Lower leg skin (tissue), 3 donors: ENCODE results near the gene THEM5.

Experiments
- POLR2A ChIP-seq, 2 donors: fragments of 450-650 bp; IDR thresholded peaks; one replicate each; pipeline ENCODE4 v1.6.1; 2016 to 2017; ENCODE audit warnings: antibody characterized with exemption in 2 of 2, mild to moderate bottlenecking in 1 of 2, moderate library complexity in 1 of 2
- TF ChIP-seq, protein P1 (sequence below), 3 donors: fragments of 450-650 bp; IDR thresholded peaks; one replicate each; pipeline ENCODE4 v1.5.1; 2016; ENCODE audit warnings: antibody characterized with exemption in 3 of 3, mild to moderate bottlenecking in 3 of 3, moderate library complexity in 2 of 3

DNA sequence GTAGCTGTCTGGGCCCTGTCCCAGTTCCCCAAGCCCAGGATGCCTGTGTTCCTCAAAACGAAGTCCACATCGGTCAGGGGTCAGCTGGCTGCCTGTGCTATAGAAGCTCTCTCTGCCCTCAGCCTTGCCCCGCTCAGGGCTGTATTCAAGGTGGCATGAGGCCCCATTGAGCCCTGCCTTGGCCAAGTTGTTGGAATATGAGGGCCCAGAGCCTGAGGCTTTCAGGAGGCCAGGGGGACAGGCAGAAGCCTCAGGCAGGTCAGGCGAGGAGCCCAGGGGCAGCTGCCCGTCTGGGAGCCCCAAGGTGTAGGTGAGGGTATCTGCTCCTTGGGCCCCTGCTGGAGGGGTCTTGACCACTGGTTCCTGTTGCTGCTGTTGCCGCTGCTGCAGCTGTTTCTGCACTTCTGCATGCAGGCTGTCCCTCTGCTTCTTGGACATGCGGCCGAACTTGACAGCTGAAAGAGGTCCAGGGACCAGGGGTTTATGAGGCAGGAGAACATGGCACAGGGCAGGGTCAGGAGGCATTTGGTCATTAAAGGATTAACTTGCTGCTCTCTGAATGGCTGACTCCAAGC, 38.5 kb downstream of the THEM5 start:
- TF ChIP-seq, protein P1, sequence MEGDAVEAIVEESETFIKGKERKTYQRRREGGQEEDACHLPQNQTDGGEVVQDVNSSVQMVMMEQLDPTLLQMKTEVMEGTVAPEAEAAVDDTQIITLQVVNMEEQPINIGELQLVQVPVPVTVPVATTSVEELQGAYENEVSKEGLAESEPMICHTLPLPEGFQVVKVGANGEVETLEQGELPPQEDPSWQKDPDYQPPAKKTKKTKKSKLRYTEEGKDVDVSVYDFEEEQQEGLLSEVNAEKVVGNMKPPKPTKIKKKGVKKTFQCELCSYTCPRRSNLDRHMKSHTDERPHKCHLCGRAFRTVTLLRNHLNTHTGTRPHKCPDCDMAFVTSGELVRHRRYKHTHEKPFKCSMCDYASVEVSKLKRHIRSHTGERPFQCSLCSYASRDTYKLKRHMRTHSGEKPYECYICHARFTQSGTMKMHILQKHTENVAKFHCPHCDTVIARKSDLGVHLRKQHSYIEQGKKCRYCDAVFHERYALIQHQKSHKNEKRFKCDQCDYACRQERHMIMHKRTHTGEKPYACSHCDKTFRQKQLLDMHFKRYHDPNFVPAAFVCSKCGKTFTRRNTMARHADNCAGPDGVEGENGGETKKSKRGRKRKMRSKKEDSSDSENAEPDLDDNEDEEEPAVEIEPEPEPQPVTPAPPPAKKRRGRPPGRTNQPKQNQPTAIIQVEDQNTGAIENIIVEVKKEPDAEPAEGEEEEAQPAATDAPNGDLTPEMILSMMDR (IDR thresholded peaks at IDR 0.05), result no peak
- TF ChIP-seq POLR2A (IDR thresholded peaks at IDR 0.05), result no peak
